Fibroblast of villous mesenchyme (primary cell): ENCODE results near the gene B9D1. TPM values are rescaled to one million over a fixed set of nuclear protein-coding genes. Genes with fewer than 3 reads are reported as not detected.

ENCODE experiments used
- DNase-seq: peaks from one replicate; pipeline ENCODE4 v3.0.0-alpha.2; 2010; ENCODE audit warnings: low read depth
- H3K4me3 ChIP-seq: 2 replicates; pipeline ENCODE4 v1.5.1; 2011; ENCODE audit warnings: low read depth, mild to moderate bottlenecking, low read length
- CTCF ChIP-seq: IDR thresholded peaks from 2 replicates; pipeline ENCODE4 v1.5.1; 2012; ENCODE audit warnings: low read depth, mild to moderate bottlenecking, low read length; ENCODE audit not compliant: insufficient read depth
- total RNA-seq: library from RNA; depleted of rRNA; stranded (reverse); fragments of >200 nt; gene quantifications from 2 replicates; pipeline ENCODE4 v1.2.3, GENCODE V29; 2012

Gene B9D1
- 40.2 and 42.5 TPM in 2 replicates for total RNA-seq

- peak; percentile 71 for TF ChIP-seq CTCF
- DNase-seq: peak; percentile 94
- H3K4me3 ChIP-seq: peak within 1 kb of the TSS; percentile 82
These were observed at the start of gene B9D1 for GRCh38 chr17:19362277-19363113. TSS of gene B9D1 (minus strand) at chr17:19362723. CDS start at chr17:19362569, 154 bp downstream.

GRCh38 chr17:19411631-19412030 lies 49.1 kb upstream of the B9D1 start:
- TF ChIP-seq CTCF: no peak
- no peak for DNase-seq
- no peak overlapping the region for H3K4me3 ChIP-seq

- no peak within 1 kb of the TSS for H3K4me3 ChIP-seq
- no peak for TF ChIP-seq CTCF
- DNase-seq: no peak
These were observed 48.5 kb upstream of the B9D1 start, which contains the start of gene RNF112 for GRCh38 chr17:19410875-19411620. TSS of gene RNF112 (plus strand) at chr17:19411232. CDS start at chr17:19411409, 177 bp downstream.

- no peak for DNase-seq
- H3K4me3 ChIP-seq: no peak overlapping the region
- TF ChIP-seq CTCF: no peak
These were observed 47.6 kb upstream of the B9D1 start for GRCh38 chr17:19410091-19410490.

GRCh38 chr17:19409509-19409908 lies 47.0 kb upstream of the B9D1 start:
- H3K4me3 ChIP-seq: no peak overlapping the region
- TF ChIP-seq CTCF: no peak
- DNase-seq: peak; percentile 46

- no peak for TF ChIP-seq CTCF
- no peak overlapping the region for H3K4me3 ChIP-seq
- DNase-seq: no peak
These were observed 46.5 kb upstream of the B9D1 start for GRCh38 chr17:19409066-19409465.
